Measurements from ENCODE around the gene CD47. TPM values are rescaled to one million over a fixed set of nuclear protein-coding genes. Genes with fewer than 3 reads are reported as not detected.

The CD47 gene
- total RNA-seq, 1 donor from 2014 or later, result 37.5 TPM

DNA sequence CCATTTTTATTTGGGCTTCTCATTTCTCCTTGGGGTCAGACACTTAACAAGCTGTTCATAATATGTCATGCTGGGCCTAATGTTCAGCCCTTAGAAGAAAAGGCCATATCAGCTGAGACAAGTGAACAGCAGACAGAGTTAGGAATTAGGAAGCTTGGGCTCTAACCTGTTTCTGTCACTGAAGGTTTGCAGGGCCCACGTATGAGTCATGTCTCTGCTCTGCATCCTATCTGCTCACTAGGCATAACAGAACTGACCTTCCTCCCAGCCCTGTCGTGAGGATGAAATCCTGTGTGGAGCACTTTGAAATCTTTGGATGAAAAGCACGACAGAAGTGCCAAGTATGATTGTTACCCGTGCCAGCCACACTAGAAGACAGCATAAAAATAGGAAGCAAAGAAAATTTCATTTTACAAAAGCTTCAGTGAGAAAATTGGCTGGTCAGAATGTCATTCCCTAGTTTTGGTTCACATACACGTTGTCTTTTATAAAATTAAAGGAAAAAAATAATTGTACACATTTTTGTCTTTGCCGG is 26.5 kb upstream of the CD47 start:
- peak in 1 of 2 donors; percentile 37 for DNase-seq (ENCODE audit: low read depth in 2 of 2)

DNA sequence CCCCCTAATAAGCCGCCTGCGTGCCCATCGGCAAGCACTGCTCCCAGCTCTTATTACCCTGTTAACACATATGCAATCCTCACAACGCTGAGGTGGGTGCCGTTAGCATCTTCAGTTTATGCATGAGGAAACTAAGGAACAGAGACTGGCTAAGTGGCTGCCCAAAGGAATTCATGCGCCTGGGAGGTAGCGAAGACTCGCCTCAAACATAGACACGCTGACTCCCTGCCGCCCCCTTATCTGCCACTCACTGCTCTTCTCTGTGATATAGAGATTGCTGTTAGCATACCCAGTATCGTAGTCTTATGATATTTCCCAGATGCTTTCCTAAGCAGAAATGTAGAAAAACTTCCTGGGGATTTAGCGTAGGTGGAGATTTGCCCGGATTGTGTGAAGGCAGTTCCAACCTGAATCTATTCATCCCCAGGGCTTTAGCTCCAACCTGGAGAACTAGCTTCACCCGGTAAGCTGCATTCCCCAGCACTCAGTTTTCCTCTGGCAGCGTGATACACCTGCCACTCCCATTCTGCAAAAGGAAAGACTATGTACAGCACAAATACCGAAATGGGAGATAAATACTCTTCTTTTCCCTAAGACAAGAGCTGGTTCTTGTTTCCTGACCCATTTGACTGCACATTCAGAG is 23.7 kb upstream of the CD47 start:
- no peak for DNase-seq (ENCODE audit: low read depth in 2 of 2)

DNA sequence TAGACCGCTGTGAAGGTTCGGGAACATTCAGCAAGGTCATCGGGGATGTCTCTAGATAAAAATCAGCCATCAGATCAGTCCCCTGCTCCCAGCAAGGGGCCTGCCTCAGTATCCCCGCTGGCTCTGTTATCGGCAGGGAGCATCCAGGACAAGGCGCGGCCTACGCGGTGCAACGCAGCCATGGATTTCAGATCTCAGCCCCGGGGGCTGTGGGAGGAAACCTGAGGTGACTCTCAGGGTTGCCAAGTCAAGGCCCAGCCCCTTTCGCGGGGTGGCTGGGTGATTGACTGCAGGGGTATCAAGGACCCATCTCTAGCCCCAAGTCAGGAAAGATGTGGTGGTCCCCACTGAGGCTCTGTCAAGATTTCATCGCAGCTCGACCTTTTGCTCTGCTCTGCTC is 23.1 kb upstream of the CD47 start:
- no peak for DNase-seq (ENCODE audit: low read depth in 2 of 2)

DNA sequence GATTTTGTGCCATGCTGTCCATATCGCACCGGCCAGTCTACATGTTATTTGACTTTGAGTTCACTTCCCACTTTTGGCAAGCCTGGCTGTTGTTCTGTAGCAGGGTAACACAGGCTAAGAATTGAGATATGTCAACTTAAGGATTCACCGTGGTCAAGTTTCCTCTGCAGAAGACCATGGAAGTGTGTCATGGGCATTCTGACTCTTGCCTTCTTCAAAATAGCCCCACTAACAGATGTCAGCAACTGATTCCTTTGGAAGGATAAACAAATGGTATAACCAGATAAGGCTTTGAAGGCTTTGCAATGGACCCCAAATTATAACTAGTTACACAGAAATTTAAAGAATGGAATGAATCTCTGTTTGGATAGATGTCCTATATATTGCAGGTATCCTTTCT is 20.1 kb upstream of the CD47 start:
- no peak for DNase-seq (ENCODE audit: low read depth in 2 of 2)

DNA sequence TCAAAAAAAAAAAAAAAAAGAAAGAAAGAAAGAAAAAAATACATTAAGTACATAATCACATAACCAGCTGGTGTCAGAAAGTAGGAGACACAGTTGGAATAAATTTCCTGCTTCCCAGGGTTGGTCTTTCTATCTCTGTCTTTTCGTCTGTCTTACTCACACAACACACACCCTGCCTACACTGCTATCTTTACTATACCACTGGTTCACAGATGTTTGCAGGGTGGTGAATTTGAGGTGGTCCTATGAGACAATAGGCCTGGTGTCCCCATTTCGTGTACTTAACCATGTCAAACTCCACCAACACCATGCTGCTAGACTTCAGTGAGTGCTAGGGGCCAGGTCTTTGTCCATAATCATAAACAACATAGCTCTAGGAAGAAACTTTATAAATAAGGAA is 17.6 kb upstream of the CD47 start:
- no peak for DNase-seq (ENCODE audit: low read depth in 2 of 2)

DNA sequence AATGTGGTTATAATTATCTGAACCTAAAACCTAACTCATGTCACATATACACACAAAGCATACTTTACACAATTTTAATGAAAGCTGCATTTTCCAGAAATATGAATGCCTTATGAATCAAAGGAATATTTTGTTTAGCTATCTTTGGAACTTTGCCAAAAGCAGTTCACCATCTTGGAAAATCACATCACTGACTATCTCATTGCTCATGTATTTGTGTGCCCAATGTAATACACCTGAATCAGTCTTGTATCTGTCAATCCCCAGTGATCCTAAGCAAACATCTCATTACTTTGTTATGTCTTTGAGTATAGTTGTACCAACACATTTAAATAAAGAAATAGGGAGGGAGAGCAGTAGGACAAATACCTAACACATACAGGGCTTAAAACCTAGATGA is 15.6 kb upstream of the CD47 start:
- no peak for DNase-seq (ENCODE audit: low read depth in 2 of 2)

DNA sequence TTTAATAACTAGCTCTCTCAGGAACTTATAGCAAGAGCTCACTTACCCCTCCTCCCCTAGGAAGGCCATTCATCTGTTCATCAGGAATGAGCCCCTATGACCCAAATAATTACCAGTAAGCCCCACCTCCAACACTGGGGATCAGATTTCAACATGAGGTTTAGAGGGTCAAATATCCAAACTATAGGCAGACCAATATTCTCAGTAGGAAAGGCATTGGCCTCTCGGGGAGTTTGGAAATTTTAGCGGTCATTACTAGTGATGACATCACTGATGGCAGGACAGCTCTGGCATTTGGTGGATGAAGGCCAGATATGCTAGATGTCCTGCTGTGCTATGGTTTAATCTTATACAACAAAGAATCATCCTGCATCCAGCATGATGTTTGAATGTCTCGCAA is 15.2 kb upstream of the CD47 start:
- no peak for DNase-seq (ENCODE audit: low read depth in 2 of 2)

DNA sequence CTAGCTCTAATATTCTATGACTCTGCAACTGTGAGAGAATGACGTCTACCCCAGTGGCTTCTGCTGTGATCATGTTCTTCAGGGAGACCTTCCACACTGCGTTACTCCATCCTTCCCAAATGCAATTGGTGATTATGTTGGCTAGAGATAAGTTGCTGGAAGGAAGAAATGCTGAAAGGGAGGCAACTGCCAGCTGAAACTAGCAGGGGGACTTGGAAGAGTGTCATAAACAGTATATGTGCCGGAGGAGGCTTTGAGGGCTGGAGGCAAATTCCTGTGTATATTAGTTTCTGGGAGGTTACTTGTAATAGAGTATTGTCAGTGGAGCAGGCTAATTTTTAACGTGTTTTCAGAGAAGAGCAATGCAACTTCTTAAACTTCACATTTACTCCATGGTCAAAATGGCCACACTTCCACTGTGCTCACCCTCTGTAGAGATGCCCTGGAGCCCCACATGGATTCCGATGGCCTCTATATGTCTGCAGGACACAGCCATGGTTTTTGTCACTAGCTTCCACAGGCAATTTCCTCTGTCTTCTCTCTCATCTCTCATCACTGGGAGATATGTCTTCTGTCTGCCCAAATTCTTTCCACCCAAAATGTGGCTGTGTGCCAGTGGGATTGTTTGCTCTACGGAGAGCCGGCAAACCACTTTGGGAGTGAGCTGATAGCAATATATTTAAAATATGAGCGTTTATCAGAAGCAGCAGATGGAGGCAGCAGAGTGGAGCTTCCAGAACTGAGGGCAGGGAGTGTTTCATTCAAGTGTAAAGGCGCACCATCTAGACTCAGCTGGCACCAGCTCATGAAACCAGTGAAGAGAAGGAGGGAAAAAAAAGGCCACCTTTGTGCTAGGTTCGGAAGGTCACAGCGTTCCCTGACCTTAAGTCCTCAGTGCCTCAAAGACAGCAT is 13.3 kb upstream of the CD47 start:
- peak; percentile 53 to 87 for DNase-seq (ENCODE audit: low read depth in 2 of 2)

DNA sequence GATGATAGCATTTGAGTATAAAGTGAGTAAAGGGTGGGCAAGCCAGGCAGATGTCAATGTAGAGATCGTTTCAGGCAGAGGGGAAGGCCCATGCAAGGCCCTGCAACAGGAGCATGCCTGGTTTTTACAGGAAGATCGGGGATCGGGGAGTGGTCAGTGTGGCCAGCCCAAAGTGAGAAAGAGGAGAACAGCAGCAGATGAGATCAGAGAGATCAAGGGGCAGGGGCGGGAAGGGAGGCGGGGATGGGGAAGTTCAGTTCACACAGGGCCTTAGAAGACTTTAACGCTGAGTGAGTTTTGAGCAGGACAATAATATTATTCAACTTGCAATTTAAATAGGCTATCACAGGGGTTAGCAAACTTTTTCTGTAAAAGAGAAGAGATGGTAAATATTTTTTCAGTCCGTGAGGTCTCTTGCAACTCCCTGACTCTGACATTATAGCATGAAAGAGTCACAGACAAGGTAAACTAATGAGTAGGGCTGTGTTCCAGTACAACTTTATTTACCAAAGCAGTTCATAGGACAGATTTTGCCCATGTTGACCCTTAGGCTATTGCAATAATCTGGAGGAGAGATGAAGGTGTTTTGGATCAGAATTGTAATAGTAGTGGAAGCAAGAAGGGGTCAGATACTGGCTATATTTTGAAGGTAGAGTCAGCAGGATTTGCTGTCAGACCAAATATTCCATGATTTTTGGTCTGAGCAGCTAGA is 12.4 kb upstream of the CD47 start:
- no peak for DNase-seq (ENCODE audit: low read depth in 2 of 2)

DNA sequence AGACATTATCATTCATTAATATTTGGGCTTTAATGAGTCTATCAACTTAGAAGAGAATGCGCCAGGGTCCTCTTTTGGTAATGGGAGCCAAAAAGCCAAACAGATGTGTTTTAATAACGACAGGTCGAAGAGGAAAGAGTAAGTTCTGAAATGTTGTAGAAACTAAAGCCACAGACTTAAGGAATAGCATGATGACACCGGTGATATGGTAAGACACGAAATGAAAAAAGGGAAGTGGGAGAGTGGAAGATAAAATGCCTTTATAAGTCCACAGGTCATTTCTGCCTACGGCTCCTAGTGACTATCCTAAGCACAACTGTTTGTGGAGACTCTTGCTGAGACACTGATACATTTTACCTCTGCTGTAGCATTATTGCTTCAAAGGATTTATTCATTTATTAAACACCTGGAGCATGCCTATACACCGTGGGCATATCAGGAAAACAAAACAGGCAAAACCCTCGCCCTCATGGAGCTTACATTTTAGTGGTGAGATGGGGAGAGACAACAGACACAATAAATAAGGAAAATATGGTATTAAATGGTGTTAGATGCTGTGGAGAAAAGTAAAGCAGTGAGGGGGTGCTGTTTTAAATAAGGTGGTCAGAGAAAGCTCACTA is 11.7 kb upstream of the CD47 start:
- no peak for DNase-seq (ENCODE audit: low read depth in 2 of 2)

DNA sequence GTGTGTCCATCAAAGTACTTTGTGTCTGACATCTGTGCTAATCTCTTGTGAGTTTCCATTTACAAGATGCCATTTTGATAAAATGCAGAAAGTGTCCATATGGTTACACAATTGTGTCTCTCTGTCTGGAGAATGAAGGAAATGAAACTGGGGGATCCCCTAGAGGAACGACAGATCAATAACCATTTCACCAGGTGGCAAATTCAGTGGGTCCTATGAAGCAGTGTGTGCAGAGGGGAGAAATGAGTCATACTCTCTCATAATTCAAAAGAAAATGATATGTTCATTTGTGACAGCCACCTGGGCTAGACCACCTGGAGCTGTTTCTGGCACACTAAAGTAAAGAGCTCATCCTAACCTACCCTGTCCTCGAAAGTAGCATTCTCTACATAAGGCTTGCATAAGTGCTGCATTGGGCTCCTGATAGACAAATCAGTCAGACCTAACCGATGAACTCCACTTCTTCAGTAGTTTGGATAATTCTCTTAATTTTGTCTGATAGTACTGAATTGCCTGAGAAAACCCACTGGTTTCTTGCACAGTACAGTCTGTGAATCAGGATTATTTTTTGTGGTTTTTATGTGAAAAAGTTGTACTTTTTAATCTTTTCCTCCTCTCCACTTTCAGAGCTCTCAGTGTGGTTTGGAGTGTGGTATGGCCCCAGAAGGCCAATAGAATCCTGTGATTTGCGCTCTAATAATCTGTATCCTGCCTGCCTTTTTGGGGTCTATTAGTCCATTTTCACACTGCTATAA is 10.3 kb upstream of the CD47 start:
- no peak for DNase-seq (ENCODE audit: low read depth in 2 of 2)

DNA sequence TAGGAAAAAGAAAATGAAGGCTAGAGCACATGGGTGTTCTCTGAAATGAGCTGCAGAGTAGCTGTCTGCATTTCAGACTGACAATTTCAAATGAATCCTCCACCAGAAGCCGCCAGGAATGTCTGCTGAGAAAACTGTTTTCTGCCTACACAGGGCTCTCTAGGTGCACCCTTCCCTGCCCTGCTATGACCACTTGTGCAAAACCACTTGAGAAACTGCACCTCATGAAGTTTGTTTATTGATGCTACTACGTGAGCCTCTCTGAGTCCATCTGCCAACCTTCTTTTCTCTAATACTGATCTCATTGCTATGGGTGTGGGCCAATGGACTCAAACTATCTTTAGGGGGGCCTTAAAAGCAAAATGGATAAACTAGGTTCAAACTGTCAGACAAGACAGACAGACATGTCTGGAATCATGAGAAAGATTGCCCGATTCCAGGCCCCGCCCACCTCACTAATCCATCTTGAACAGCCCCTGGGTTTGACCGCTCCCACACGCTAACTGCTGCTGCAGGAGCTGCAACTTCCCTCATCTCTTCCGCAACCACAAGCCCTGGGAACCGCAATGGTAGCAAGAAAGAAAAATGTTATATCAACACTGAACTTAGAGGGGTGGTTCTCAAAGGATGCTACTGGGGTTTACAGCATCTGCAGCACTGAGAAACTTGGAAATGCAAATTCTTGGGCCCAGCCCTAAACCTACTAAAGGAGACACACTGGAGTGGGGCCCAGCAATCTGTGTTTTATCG is 9.0 kb upstream of the CD47 start:
- no peak for DNase-seq (ENCODE audit: low read depth in 2 of 2)

DNA sequence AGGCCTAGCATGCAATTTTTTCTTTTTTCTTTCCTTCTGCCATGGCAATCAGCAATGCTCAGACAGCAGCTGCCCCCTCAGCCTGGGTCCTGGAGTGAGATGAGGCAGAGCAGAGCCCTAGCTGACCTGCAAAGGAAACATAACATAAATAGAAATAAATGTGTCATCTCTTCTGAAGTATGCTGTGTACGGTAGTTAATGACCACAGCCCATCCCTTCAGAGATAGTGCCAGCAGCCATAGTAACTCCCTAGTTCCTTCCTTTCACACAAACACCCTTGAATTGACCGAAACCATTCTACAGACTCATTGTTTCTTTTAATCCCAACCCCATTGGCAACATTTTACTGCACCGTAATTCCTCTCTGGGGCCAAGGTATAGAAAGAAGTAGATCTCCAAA is 8.4 kb upstream of the CD47 start:
- peak; percentile 74 to 82 for DNase-seq (ENCODE audit: low read depth in 2 of 2)

DNA sequence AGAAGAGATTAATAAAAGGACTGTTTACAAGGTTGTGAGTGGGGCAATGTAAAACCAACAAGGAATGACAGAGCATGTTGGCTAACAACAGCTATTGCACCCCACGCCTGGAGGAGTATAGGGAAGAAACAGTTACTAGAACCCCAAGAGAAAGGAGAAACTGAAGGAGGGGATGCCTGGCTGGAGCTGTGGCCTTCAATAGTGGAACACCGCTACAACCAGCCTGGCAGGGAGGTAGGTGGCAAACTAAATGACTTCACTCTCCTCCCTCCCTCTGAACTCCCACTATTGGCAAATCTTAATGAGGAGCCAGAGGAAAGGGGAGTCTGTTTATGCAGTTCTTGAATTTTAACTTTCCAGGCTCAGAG is 7.2 kb upstream of the CD47 start:
- DNase-seq (ENCODE audit: low read depth in 2 of 2), result no peak

DNA sequence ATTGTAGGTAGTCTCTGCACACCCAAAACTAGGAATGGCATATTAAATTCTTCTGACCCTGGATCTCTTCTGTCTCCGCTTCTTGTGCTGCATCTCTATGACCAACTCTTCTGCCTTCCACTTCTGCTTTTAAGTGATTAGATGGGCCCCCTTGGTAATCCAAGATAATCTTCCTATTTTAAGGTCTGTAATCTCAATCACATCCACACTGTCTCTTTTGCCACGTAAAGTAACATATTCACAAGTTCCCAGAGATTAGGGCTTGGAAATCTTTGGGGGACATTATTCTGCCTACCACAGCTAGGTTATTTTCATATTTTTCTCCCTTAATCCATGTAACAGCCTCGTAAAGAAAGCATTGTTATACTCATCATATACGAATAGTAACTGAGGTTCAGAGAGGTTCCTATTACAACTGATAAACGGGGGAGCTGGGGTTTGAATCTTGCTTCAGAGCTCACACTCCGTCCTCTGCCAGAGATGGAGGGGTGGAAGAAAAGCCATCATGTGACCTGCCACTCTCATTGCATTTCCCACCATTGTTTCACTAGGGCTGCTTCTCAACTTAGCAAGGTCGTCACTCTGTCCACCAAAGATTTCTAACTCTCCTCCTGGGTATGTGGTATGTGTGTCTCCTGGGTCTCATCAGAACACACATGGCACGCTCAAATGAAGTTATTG is 6.6 kb upstream of the CD47 start:
- no peak for DNase-seq (ENCODE audit: low read depth in 2 of 2)

DNA sequence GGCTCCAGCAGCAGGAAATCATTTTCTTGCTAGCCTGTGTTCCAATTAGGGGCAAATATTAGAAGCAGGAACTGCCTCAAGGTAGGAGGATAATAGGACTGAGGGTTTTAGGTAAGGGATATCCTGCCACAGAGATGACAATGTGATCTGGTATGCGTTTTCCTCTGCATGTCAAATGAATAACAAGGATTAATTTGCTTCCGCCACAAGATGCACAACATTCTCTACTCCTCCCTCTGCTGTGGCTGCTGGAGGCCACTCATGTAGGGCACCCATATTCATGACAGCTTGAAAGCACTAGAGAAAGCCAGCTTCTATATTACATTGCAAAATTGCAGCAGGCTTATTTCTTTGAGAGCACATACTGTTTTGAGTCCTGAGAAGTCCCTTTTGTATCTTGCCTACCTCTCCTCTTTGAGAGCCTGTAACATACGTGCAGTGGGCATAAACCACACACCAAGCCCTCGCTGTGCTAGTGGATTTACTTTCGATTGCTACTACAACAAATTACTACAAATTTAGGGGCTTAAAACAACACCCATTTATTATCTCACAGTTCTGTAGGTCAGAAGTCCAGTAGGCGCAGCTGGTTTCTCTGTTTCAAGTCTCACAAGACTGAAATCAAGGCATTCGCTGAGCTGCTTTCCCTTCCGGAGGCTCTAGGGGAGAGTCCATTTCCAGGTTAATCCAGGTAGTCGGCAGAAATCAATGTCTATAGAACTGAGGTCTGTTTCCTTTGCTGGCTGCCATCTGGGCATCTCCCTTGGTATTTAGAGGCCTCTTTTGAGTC is 5.9 kb upstream of the CD47 start:
- DNase-seq (ENCODE audit: low read depth in 2 of 2), result no peak

DNA sequence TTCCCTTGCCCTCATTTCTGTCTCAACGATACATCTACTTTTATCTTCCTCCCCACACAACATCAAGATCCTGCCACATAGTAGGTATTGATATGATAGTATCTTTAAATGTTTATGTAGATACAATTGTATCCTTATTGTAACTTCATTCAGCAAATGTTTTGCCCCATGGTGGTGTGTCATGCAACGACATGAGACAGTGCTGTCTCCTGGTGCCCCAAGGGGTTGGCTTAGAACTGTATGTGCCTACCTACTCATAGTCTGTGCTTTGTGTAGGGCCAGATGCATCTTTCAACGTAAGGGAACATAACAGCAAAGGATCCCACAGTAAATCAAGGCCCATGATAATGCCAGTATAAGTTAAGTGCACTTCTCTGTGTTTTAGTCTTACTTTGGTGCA is 2.8 kb upstream of the CD47 start:
- no peak for DNase-seq (ENCODE audit: low read depth in 2 of 2)

DNA sequence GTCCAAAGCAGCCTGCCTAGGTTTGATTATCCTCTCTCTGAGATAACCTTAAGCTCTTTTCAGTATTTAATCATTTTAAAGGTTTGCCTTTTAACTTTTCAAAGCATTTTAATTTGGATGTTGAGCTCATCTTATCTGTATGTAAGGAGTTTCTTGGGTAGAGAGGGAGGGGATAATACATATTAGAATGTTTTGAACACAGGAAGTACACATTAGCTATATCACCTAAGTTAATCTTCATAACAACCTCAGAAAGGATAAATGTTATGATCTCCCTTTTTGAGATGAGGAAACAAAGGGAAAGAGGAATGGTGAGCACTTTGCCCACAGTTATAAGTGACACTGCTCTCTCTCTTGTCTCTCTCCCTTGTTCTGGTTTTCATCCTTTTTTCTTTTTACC is 2.2 kb upstream of the CD47 start:
- no peak for DNase-seq (ENCODE audit: low read depth in 2 of 2)

DNA sequence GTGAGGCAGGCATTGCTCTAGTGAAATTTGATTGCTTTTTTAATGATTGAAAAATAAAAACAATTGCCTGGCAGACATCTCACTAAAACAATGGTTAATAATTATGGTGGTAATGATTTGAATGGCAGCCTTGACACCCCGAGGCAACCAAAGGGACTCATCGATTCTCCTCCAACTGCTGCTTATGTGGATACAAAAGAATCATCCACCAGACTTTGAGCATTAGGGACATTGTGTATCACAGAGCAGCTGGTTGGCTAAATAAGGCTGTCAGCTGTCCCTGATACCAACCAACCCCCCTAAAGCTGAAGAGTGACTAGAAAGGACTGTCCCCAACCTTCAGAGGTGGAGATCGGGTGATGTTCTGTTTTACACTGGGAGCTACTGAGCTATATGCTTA is 1.7 kb upstream of the CD47 start:
- no peak for DNase-seq (ENCODE audit: low read depth in 2 of 2)

All from dermis microvascular lymphatic vessel endothelial cell (primary cell).